ENCODE results near the gene PLEKHF1. TPM values are rescaled to one million over a fixed set of nuclear protein-coding genes. Genes with fewer than 3 reads are reported as not detected.

Gene PLEKHF1, protein sequence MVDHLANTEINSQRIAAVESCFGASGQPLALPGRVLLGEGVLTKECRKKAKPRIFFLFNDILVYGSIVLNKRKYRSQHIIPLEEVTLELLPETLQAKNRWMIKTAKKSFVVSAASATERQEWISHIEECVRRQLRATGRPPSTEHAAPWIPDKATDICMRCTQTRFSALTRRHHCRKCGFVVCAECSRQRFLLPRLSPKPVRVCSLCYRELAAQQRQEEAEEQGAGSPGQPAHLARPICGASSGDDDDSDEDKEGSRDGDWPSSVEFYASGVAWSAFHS
- 10 to 100 TPM; 42.3 to 47.4 TPM for total RNA-seq

DNA sequence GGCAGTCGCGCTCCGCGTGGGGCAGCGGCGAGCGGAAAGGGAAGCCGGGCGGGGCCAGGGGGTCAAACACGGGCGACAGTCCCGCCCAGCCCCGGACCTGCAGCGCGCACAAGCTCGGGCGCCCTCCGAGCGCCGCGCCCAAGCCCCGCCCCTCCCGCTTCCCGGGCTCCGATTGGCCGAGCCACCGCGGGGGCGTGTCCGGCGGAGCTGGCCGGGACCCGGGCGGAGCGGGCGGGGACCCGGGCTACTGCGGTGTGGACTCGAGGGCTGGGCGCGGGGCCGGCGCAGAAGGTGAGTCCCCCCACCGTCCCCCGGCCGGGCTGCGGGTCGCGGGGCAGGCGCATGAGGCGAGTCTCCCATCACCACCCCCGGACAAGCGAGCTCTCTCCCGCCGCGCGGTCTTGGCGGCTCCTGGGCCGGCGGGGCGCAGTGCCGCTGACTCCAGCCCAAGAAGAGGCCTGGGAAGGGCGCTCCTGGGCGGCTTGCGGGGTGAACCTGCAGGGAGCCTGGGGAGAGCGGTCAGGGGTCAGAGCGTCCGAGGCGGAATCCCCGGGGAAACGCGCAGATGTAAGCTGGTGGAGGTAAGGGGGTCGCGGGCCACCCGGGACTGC, at the start of gene PLEKHF1:
Gene PLEKHF1, plus strand, starts transcription at position 247 of the 611 bp plus-strand sequence. CDS start 8,379 bp downstream, outside the sequence.

DNA sequence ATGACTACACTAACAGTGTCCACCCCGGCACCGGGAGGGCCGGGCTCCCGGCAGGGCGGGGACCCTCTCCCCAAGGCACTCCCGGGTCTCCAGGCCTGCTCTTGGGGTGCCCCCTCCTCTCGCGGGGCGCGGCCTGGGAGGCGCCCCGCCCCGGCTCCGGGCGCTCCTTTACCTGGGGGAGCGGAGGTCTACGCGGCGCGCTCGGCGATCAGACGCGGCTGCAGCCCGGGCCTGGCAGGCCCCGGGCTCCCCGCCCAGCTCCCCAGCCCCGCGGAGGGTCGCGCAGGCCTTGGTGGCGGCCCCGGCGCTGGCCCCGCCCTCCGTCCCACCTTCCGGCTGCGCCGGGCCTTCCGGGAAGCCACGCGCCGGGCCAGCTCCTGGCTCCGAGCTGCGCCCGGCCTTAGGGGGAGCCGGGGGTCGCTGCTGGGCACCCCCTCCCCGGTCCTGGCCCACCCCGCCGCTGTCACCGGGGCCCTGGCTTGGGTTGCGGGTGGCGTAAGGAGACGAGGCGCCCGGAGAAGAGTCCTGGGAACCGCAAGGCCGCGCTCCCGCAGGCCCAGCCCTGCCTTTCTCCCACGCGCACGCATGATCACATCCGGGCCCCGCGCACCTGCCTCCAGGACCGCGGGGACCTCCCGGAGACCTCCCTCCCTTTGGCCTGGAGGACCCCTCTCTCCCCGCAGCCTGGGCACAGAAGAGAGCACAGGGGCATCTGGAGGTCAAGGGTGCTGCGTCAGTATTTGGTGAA, 49.9 kb downstream of the PLEKHF1 start, which contains the start of gene C19orf12:
Gene C19orf12, minus strand, starts transcription at position 309 of the 748 bp plus-strand sequence. CDS start 6,848 bp downstream, outside the sequence.

Other genes with a start within 250 kb of the PLEKHF1 start
- gene VSTM2B, start 139.5 kb upstream of the PLEKHF1 start, total RNA-seq: not detected
- 10 to 100 TPM; 78.7 to 80.1 TPM for gene POP4, start 59.2 kb upstream of the PLEKHF1 start, total RNA-seq
- 10 to 100 TPM; 38.2 to 38.6 TPM for gene C19orf12, start 49.8 kb downstream of the PLEKHF1 start, total RNA-seq
- 10 to 100 TPM; 31.9 to 37.3 TPM for gene CCNE1, start 146.5 kb downstream of the PLEKHF1 start, total RNA-seq